Astrocyte of the cerebellum (primary cell): ENCODE measurements around the gene STYXL1.

ENCODE experiments used
- DNase-seq: peaks from one replicate; pipeline ENCODE4 v3.0.0-alpha.2; 2011; ENCODE audit warnings: low read depth
- H3K4me3 ChIP-seq: 2 replicates; pipeline ENCODE4 v1.5.1; 2011; ENCODE audit warnings: mild to moderate bottlenecking, low read depth, low read length, moderate library complexity
- CTCF ChIP-seq: IDR thresholded peaks from 2 replicates; pipeline ENCODE4 v1.5.1; 2012; ENCODE audit warnings: low read length, low read depth, moderate library complexity, mild to moderate bottlenecking; ENCODE audit errors: missing control alignments
- in situ Hi-C: cut with HindIII; loops from 2 replicates; pipeline ENCODE4 v1.10.0; 2017; ENCODE audit warnings: low sequenced_read_pairs

STYXL1 gene

GRCh38 chr7:76002822-76003221, 45.0 kb downstream of the STYXL1 start:
- no peak overlapping the region for H3K4me3 ChIP-seq
- no peak for DNase-seq
- TF ChIP-seq CTCF: no peak
- in situ Hi-C loops: no loop called here

- in situ Hi-C loops: no loop called here
- no peak for TF ChIP-seq CTCF
- no peak for DNase-seq
- H3K4me3 ChIP-seq: no peak overlapping the region
Measured at GRCh38 chr7:76002139-76002538, 45.7 kb downstream of the STYXL1 start.

- H3K4me3 ChIP-seq: no peak overlapping the region
- TF ChIP-seq CTCF: no peak
- in situ Hi-C loops: no loop called here
Measured at GRCh38 chr7:76000566-76000965, 47.2 kb downstream of the STYXL1 start.

GRCh38 chr7:75998038-75998437, 49.8 kb downstream of the STYXL1 start:
- TF ChIP-seq CTCF: no peak
- in situ Hi-C loops: no loop called here
- no peak overlapping the region for H3K4me3 ChIP-seq
- DNase-seq: no peak

More at GRCh38 chr7:76000566-76000965, 47.2 kb downstream of the STYXL1 start:
- DNase-seq: no peak

- in situ Hi-C loops: no loop called here
- DNase-seq: no peak
- no peak for TF ChIP-seq CTCF
- H3K4me3 ChIP-seq: no peak overlapping the region
Measured at GRCh38 chr7:75996476-75996875, 51.3 kb downstream of the STYXL1 start.

GRCh38 chr7:75995996-75996395, 51.8 kb downstream of the STYXL1 start:
- in situ Hi-C loops: no loop called here
- H3K4me3 ChIP-seq: no peak overlapping the region
- DNase-seq: no peak
- no peak for TF ChIP-seq CTCF

GRCh38 chr7:75995052-75995471, 52.7 kb downstream of the STYXL1 start:
- DNase-seq: no peak
- TF ChIP-seq CTCF: no peak
- H3K4me3 ChIP-seq: peak overlapping the region; percentile 68
- in situ Hi-C loops: no loop called here
